ENCODE measurements around the gene IDH2.

The IDH2 gene

GRCh38 chr15:90035095-90035839 lies 67.0 kb downstream of the IDH2 start:
- TF ChIP-seq, protein P1, sequence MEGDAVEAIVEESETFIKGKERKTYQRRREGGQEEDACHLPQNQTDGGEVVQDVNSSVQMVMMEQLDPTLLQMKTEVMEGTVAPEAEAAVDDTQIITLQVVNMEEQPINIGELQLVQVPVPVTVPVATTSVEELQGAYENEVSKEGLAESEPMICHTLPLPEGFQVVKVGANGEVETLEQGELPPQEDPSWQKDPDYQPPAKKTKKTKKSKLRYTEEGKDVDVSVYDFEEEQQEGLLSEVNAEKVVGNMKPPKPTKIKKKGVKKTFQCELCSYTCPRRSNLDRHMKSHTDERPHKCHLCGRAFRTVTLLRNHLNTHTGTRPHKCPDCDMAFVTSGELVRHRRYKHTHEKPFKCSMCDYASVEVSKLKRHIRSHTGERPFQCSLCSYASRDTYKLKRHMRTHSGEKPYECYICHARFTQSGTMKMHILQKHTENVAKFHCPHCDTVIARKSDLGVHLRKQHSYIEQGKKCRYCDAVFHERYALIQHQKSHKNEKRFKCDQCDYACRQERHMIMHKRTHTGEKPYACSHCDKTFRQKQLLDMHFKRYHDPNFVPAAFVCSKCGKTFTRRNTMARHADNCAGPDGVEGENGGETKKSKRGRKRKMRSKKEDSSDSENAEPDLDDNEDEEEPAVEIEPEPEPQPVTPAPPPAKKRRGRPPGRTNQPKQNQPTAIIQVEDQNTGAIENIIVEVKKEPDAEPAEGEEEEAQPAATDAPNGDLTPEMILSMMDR (IDR thresholded peaks at IDR 0.05; ENCODE audit: low read depth, low read length), result no peak
- no peak overlapping the region for H3K4me3 ChIP-seq (ENCODE audit: low read depth, low read length)

GRCh38 chr15:90033448-90033847 lies 68.8 kb downstream of the IDH2 start:
- H3K4me3 ChIP-seq (ENCODE audit: low read depth, low read length), result no peak overlapping the region
- TF ChIP-seq, protein P1 (IDR thresholded peaks at IDR 0.05; ENCODE audit: low read depth, low read length), result no peak
